HEK293 (cell line): Measurements from ENCODE around the gene NDRG3.

Source experiments
- CTCF ChIA-PET: fragments of 350-600 bp; formaldehyde crosslinking; extraction: SDS; loops from one replicate; lab custom pipeline; 2021; ENCODE audit warnings: antibody characterized with exemption; lab: Yijun Ruan, JAX
- POLR2A ChIA-PET: fragments of 300-600 bp; formaldehyde crosslinking; extraction: SDS; loops from one replicate; lab custom pipeline; 2020; ENCODE audit warnings: antibody characterized with exemption, inconsistent platforms; lab: Yijun Ruan, JAX
- H3K27ac ChIP-seq: fragments of 200-500 bp; sonication (Bioruptor generic); 2 replicates; pipeline ENCODE4 v1.5.1; 2014; ENCODE audit warnings: low read depth, low read length, control low read depth, inconsistent platforms; ENCODE audit errors: extremely low read depth
- H3K36me3 ChIP-seq, 2 experiments: fragments of 200-500 bp in 1 of 2; sonication (Bioruptor generic) in 1 of 2; 1 replicate in 1 of 2; 2 replicates in 1 of 2; pipeline ENCODE4 v1.5.1; 2014 to 2017; ENCODE audit warnings: inconsistent platforms in 2 of 2, low read length in 2 of 2; ENCODE audit not compliant: control insufficient read depth in 2 of 2, insufficient read depth in 1 of 2
- H3K4me1 ChIP-seq: fragments of 200-500 bp; sonication (Bioruptor generic); 2 replicates; pipeline ENCODE4 v1.5.1; 2014; ENCODE audit warnings: mild to moderate bottlenecking, low read length, inconsistent platforms; ENCODE audit not compliant: control insufficient read depth, insufficient read depth
- H3K4me3 ChIP-seq: 2 replicates; pipeline ENCODE4 v1.5.1; 2011; ENCODE audit warnings: low read depth, mild to moderate bottlenecking, control low read depth, low read length, moderate library complexity
- H3K9me3 ChIP-seq: fragments of 200-500 bp; sonication (Bioruptor generic); 2 replicates; pipeline ENCODE4 v1.5.1; 2014; ENCODE audit warnings: low read depth, low read length, inconsistent platforms; ENCODE audit not compliant: control insufficient read depth, insufficient read depth
- ELK4 ChIP-seq: IDR thresholded peaks from 2 replicates; pipeline ENCODE4 v1.6.1; 2011; ENCODE audit warnings: mild to moderate bottlenecking, low read depth, low read length, borderline replicate concordance
- GLI2 ChIP-seq: fragments of 450-650 bp; formaldehyde crosslinking; IDR thresholded peaks from 2 replicates; pipeline ENCODE4; 2017; ENCODE audit warnings: missing biosample characterization, missing genetic modification characterization, low read depth, borderline replicate concordance
- INSM2 ChIP-seq: fragments of 450-650 bp; formaldehyde crosslinking; IDR thresholded peaks from 2 replicates; pipeline ENCODE4 v1.5.1; 2016; ENCODE audit warnings: missing biosample characterization, missing genetic modification characterization
- SCRT1 ChIP-seq: fragments of 450-650 bp; formaldehyde crosslinking; IDR thresholded peaks from 2 replicates; pipeline ENCODE4 v1.5.1; 2016; ENCODE audit warnings: missing biosample characterization, missing genetic modification characterization, borderline replicate concordance
- SCRT2 ChIP-seq: fragments of 450-650 bp; formaldehyde crosslinking; IDR thresholded peaks from 2 replicates; pipeline ENCODE4 v1.5.1; 2016; ENCODE audit warnings: missing biosample characterization, missing genetic modification characterization
- SP3 ChIP-seq: fragments of 450-650 bp; formaldehyde crosslinking; IDR thresholded peaks from 2 replicates; pipeline ENCODE4 v1.5.1; 2016; ENCODE audit warnings: missing biosample characterization, missing genetic modification characterization
- TRIM28 ChIP-seq: IDR thresholded peaks from 2 replicates; pipeline ENCODE4 v1.6.1; 2011; ENCODE audit warnings: low read length, control low read depth, borderline replicate concordance
- YY2 ChIP-seq: fragments of 450-650 bp; formaldehyde crosslinking; IDR thresholded peaks from 2 replicates; pipeline ENCODE4 v1.5.1; 2016; ENCODE audit warnings: missing biosample characterization, missing genetic modification characterization
- ZBTB10 ChIP-seq: fragments of 450-650 bp; formaldehyde crosslinking; IDR thresholded peaks from 2 replicates; pipeline ENCODE4 v1.5.1; 2016; ENCODE audit warnings: missing biosample characterization, missing genetic modification characterization
- ZBTB49 ChIP-seq: fragments of 450-650 bp; formaldehyde crosslinking; IDR thresholded peaks from 2 replicates; pipeline ENCODE4 v1.5.1; 2016; ENCODE audit warnings: missing biosample characterization, missing genetic modification characterization, low read depth
- ZNF416 ChIP-seq: fragments of 450-650 bp; formaldehyde crosslinking; IDR thresholded peaks from 2 replicates; pipeline ENCODE4 v1.5.1; 2016; ENCODE audit warnings: missing biosample characterization, missing genetic modification characterization
- ZNF48 ChIP-seq: fragments of 450-650 bp; formaldehyde crosslinking; IDR thresholded peaks from 2 replicates; pipeline ENCODE4 v1.5.1; 2016; ENCODE audit warnings: missing biosample characterization, missing genetic modification characterization
- ZNF548 ChIP-seq: fragments of 450-650 bp; formaldehyde crosslinking; IDR thresholded peaks from 2 replicates; pipeline ENCODE4 v1.5.1; 2016; ENCODE audit warnings: missing biosample characterization, missing genetic modification characterization
- ZNF704 ChIP-seq: fragments of 450-650 bp; formaldehyde crosslinking; IDR thresholded peaks from 2 replicates; pipeline ENCODE4 v1.5.1; 2016; ENCODE audit warnings: missing biosample characterization, missing genetic modification characterization
- ZNF791 ChIP-seq: fragments of 450-650 bp; formaldehyde crosslinking; IDR thresholded peaks from 2 replicates; pipeline ENCODE4 v1.5.1; 2016; ENCODE audit warnings: missing biosample characterization, missing genetic modification characterization
- ZNF837 ChIP-seq: fragments of 450-650 bp; formaldehyde crosslinking; IDR thresholded peaks from 2 replicates; pipeline ENCODE4 v1.5.1; 2016; ENCODE audit warnings: missing biosample characterization, missing genetic modification characterization
- ZNF843 ChIP-seq: fragments of 450-650 bp; formaldehyde crosslinking; IDR thresholded peaks from 2 replicates; pipeline ENCODE4 v1.5.1; 2016; ENCODE audit warnings: missing biosample characterization, missing genetic modification characterization

NDRG3 gene

GRCh38 chr20:36744243-36744642, 1.6 kb downstream of the NDRG3 start (continued):
- TF ChIP-seq ZBTB49 (tag by site-specific recombination) (no peak), ZNF48 (no peak), ZNF416 (tag by site-specific recombination) (no peak), INSM2 (tag by site-specific recombination) (no peak), TRIM28 (no peak)

- H3K4me1 ChIP-seq: no peaks in the 10 kb centered on the region; the same call in 1 of the 2 replicates
- no peak overlapping the region for H3K4me3 ChIP-seq
- TF ChIP-seq ZNF704 (tag by site-specific recombination): no peak
- TF ChIP-seq SCRT2 (tag by site-specific recombination): peak; percentile 95
- peak; percentile 32; the same call in 1 of the 2 replicates for TF ChIP-seq SCRT1 (tag by site-specific recombination)
- POLR2A ChIA-PET: interaction anchor here (0.5 kb wide), 1 partner anchor 68 kb away, joined by 7 read pairs; no protein-coding TSS in a partner anchor
- no peaks in the 10 kb centered on the region for H3K36me3 ChIP-seq
- H3K9me3 ChIP-seq: no peaks in the 10 kb centered on the region
- CTCF ChIA-PET: interaction anchor here (0.6 to 1.5 kb wide), 2 partner anchors 13 to 688 kb away, joined by 4 read pairs; no protein-coding TSS in a partner anchor
- H3K27ac ChIP-seq: no peak overlapping the region
Observed at GRCh38 chr20:36742558-36742957, 3.3 kb downstream of the NDRG3 start.

GRCh38 chr20:36741072-36741471, 4.8 kb downstream of the NDRG3 start:
- H3K4me3 ChIP-seq: no peak overlapping the region
- POLR2A ChIA-PET: no interaction called here
- no peaks in the 10 kb centered on the region for H3K9me3 ChIP-seq
- no peak overlapping the region for H3K27ac ChIP-seq
- H3K4me1 ChIP-seq: peaks cover 7% of the 10 kb centered on the region
- no peaks in the 10 kb centered on the region for H3K36me3 ChIP-seq
- CTCF ChIA-PET: interaction anchor here (0.8 to 1.6 kb wide), 4 partner anchors 12 to 135 kb away, joined by 3 to 5 read pairs (median 4); partner anchors contain the start of gene RAB5IF
- TF ChIP-seq SP3 (tag by site-specific recombination) (no peak), ELK4 (no peak), ZNF548 (tag by site-specific recombination) (no peak), ZNF791 (tag by site-specific recombination) (no peak), ZNF837 (no peak), ZBTB10 (tag by site-specific recombination) (no peak), YY2 (tag by site-specific recombination) (no peak), GLI2 (no peak), ZNF843 (no peak)
